Endothelial cell of hepatic sinusoid (primary cell): ENCODE data around the gene GALNT16.

Source experiments
- in situ Hi-C: cut with HindIII; loops from 2 replicates; pipeline ENCODE4 v1.10.0; 2017; ENCODE audit warnings: low sequenced_read_pairs

GALNT16 gene

GRCh38 chr14:69313176-69313575, 53.2 kb downstream of the GALNT16 start:
- in situ Hi-C loops: no loop called here

- in situ Hi-C loops: no loop called here
These were observed 54.4 kb downstream of the GALNT16 start for GRCh38 chr14:69314327-69314726.

DNA sequence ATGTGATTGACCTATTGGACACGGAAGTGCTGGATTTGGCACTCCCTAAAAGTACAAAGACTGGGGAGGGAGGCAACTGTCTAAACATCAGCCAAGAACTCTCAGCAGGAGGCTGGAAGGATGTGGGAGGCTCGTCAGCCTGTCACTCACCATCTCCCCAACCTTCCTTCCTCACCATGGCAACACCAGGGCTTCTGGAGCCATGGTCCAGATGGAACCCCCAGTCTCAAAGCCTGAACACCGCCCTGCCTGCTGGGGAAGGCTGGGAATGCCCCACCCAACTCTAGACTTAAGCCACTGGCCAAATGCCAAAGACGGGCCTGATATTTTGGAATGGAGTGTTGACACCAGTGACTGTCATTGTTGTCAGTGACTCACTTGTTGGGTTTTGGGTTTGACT, 55.3 kb downstream of the GALNT16 start:
- in situ Hi-C loops: loop anchor here (5.0 kb wide), 1 partner anchor 47 kb away; no protein-coding TSS in a partner anchor

DNA sequence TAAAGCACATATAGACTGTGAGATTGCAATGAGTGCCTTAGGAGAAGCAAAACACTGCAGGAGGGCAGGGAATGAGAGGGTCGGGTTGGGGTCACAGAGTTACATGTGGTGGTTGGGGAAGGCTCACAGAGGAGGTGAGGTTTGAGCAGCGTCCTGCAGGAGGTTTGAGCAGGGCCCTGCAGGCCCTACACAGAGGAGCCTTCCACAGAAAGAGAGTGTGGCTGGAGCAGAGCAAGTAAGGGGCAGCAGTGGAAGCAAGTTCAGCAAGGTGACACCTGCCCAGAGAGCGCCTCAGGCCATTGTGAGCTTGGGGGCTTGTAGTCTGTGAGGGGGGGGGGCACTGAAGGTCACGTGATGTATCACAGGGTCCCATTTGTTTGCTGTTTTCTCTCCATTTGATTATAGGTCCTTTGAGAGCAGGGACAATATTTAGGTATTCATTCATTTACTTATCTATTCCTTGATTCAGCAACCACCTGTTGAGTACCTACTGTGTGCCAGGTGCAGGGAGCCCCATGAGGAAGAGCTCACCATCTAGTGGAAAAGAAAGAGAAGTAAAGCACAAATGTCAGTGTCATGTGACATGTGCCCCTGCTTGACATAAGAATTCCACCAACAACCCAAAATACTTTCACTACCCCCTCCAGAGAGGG, 56.6 kb downstream of the GALNT16 start:
- in situ Hi-C loops: loop anchor here (5.0 kb wide), 1 partner anchor 46 kb away; no protein-coding TSS in a partner anchor

GRCh38 chr14:69317102-69317755, 57.3 kb downstream of the GALNT16 start:
- in situ Hi-C loops: loop anchor here (5.0 kb wide), 1 partner anchor 45 kb away; no protein-coding TSS in a partner anchor

DNA sequence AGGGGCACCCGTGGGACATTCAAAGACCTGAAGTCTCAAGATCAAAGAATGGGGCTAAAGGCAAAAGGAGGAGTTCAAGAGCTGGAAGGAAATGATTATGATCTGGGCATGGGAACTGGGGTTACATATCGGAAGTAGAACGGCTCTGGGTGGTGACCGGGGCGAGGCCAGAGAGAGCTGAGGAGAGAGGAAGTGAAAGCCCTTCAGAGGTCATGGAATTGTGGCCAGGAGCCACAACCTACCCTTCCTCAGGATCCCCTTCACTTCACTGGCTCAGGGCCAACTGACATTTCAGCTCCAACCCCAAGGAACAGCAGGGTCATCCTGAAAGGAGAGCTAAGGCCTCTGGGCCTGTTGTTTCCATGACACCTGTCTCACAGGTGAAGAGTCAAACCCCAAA, 57.8 kb downstream of the GALNT16 start:
- in situ Hi-C loops: loop anchor here (5.0 kb wide), 1 partner anchor 45 kb away; no protein-coding TSS in a partner anchor

GRCh38 chr14:69318241-69318640, 58.3 kb downstream of the GALNT16 start:
- in situ Hi-C loops: loop anchor here (5.0 kb wide), 1 partner anchor 44 kb away; no protein-coding TSS in a partner anchor

- in situ Hi-C loops: loop anchor here (5.0 kb wide), 1 partner anchor 43 kb away; no protein-coding TSS in a partner anchor
These were observed 59.0 kb downstream of the GALNT16 start for GRCh38 chr14:69318901-69319475.

- in situ Hi-C loops: loop anchor here (5.0 kb wide), 1 partner anchor 42 kb away; no protein-coding TSS in a partner anchor
These were observed 60.0 kb downstream of the GALNT16 start for GRCh38 chr14:69319911-69320310.

DNA sequence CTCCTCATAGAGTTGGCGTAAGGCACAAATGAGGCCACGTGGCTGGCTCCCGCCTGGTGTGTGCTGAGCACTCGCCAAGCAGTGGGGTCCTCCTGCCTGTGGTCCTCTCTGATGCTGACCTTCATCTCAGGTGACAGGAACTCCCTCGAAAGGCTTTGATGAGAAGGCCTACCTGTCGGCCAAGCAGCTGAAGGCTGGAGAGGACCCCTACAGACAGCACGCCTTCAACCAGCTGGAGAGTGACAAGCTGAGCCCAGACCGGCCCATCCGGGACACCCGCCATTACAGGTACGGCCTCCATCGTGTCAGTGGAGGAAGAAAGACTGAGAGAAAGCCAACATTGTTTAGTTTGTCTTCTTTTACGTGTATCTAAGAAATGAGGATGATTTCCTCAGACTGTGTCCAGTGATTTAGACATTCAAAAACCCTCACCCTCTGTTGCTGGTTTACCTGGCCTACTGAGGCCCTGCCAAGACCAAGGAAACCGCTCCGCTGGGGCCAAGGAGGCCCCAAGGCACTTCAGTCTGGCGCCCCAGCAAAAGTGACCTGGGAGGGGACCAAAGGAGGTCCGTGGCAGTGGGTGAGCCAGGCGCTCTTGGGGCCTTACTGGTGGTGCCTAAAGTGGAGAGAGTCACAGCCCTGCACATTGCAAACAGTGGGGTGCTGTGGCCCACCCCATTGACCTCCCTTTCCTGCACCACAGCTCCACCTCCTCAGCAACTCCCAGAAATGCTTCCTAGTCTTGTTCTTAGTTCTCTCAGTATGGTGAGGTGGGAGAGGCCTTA, 60.8 kb downstream of the GALNT16 start:
- in situ Hi-C loops: no loop called here

- in situ Hi-C loops: no loop called here
These were observed 61.8 kb downstream of the GALNT16 start for GRCh38 chr14:69321601-69322330.

DNA sequence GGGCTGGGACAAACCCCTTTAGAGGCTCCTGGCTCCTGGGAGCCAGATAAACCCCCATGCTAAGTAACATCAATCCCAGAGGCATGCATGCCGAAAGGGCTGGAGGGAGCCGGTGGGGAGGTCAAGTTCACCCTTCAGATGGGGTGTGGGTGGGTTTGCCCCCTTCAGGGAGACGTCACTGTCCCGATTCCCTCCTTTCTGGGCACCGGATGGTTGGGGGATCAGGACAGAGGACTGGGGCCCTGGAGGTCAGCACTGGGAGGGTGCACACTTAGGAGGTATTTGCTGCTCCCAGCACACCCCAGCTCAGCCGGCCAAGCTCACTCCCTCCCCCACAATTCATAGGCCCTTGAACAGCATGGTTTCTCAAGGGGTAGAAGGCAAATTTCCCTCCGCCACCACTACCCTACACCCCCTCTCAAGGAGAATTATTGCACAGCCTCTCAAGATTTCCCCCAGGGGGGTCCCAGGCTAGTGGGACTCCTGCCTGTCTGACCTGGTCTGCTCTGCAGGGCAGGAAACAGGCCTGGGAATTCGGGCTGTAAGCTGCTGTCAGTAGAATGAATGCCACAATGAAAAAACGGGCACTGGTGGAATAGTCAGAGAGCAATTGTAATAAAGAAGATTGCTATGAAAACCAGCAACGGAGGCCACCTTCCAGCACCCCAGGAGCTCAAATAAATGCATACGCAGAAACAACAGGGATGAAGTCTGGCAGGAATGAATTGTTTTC, 63.5 kb downstream of the GALNT16 start:
- in situ Hi-C loops: no loop called here

DNA sequence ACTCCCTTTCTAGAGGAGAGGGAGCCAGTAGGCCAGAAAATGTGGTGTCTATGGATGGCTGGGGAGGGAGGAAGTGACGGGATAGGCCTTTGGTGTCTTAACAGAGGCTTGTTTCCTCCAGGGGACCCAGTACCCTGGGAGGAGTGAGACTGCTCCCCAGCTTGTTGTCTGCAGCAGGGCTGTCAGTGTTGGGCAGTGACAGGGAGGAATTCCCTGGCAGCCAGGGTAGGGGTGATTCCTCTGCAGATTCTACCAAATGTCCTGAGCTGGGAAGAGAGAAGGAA, 64.0 kb downstream of the GALNT16 start:
- in situ Hi-C loops: no loop called here

- in situ Hi-C loops: no loop called here
These were observed 64.5 kb downstream of the GALNT16 start for GRCh38 chr14:69324341-69324931.

GRCh38 chr14:69325086-69325485, 65.1 kb downstream of the GALNT16 start:
- in situ Hi-C loops: no loop called here

- in situ Hi-C loops: no loop called here
These were observed 65.8 kb downstream of the GALNT16 start for GRCh38 chr14:69325646-69326265.

DNA sequence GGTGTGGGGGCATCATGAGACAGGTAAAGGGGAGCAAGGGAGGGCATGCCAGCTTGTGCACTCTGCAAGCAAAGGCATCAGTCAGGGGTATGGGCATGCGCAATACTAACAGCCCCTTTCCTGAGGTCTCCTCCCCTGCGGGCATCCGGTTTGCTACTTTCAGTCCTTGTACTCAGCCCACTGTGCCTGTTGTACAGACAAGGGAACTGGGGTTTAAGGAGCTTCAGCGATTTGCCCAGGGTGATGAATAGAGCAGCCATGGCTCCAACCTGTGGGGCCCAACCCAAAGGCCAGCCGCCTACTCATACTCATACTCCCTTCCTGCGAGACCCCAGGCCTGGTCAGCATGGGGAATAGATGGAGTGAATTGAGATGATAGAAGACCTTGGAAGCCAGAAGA, 66.7 kb downstream of the GALNT16 start:
- in situ Hi-C loops: no loop called here

GRCh38 chr14:69327507-69327906, 67.5 kb downstream of the GALNT16 start:
- in situ Hi-C loops: no loop called here

DNA sequence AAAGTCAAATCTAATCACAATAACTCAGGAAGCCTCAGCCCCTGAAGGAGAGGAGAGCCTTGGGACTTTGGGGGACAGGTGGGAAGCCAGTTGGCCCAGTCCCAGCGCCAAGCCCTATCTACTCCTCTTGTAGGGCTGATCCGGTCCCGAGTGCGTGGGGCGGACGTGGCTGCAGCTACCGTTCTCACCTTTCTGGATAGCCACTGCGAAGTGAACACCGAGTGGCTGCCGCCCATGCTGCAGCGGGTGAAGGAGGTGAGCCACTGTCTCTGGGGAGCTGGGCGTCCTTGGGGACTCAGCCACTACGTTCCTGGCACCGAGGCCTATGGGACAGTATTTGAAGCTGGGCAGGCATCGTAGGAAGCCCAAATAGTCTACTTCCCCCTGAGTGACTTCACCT, 68.4 kb downstream of the GALNT16 start:
- in situ Hi-C loops: no loop called here
